OCI-LY3 (cell line): ENCODE results near the gene PRRC2C.

Experiments
- H2AFZ ChIP-seq: fragments of 200-600, 300-600 bp; shearing (Covaris generic); 2 replicates; pipeline ENCODE4 v1.6.0; 2014; ENCODE audit warnings: antibody characterized with exemption, low read depth, low read length
- H3K27ac ChIP-seq: fragments of 200-600, 300-600 bp; sonication (generic); 2 replicates; pipeline ENCODE4 v1.5.1; 2014; ENCODE audit warnings: mild to moderate bottlenecking, low read length, moderate library complexity, mixed read lengths
- H3K27me3 ChIP-seq: fragments of 200-600, 300-600 bp; sonication (generic); 2 replicates; pipeline ENCODE4 v1.6.1; 2014; ENCODE audit warnings: low read depth, low read length, mixed read lengths
- H3K36me3 ChIP-seq: fragments of 200-600, 300-600 bp; sonication (generic); replicated peaks from 2 replicates; pipeline ENCODE3; 2014; ENCODE audit warnings: low read depth, low read length, mixed read lengths
- H3K4me1 ChIP-seq: fragments of 300-600, 200-600 bp; sonication (generic); 2 replicates; pipeline ENCODE4 v1.6.1; 2014; ENCODE audit warnings: low read length, mixed read lengths
- H3K4me2 ChIP-seq: fragments of 200-600, 300-600 bp; sonication (generic); 2 replicates; pipeline ENCODE4 v1.6.1; 2014; ENCODE audit warnings: low read length, mixed read lengths
- H3K4me3 ChIP-seq: fragments of 300-600, 200-600 bp; sonication (generic); 2 replicates; pipeline ENCODE4 v1.5.1; 2014; ENCODE audit warnings: antibody characterized with exemption, mild to moderate bottlenecking, low read length, moderate library complexity
- H3K79me2 ChIP-seq: fragments of 300-600, 200-600 bp; shearing (Covaris generic); 2 replicates; pipeline ENCODE4 v1.6.1; 2014; ENCODE audit warnings: mild to moderate bottlenecking, low read length, mixed read lengths
- H3K9ac ChIP-seq: fragments of 300-600, 200-600 bp; shearing (Covaris generic); 2 replicates; pipeline ENCODE4 v1.6.0; 2014; ENCODE audit warnings: mild to moderate bottlenecking, low read length, moderate library complexity
- H3K9me3 ChIP-seq: fragments of 200-600, 300-600 bp; shearing (Covaris generic); 2 replicates; pipeline ENCODE4 v1.6.1; 2014; ENCODE audit warnings: low read length, mixed read lengths; ENCODE audit not compliant: insufficient read depth
- H4K20me1 ChIP-seq: fragments of 200-600, 300-600 bp; sonication (generic); 2 replicates; pipeline ENCODE4 v1.6.1; 2016; ENCODE audit warnings: low read length, mixed read lengths; ENCODE audit not compliant: insufficient read depth
- CTCF ChIP-seq: fragments of 200-600, 300-600 bp; sonication (generic); IDR thresholded peaks from 2 replicates; pipeline ENCODE4 v1.5.1; 2014; ENCODE audit warnings: antibody characterized with exemption, low read length, low read depth
- EZH2phosphoT487 ChIP-seq: fragments of 200-600 bp; shearing (Covaris generic); IDR thresholded peaks from 2 replicates; pipeline ENCODE4 v1.6.1; 2018; ENCODE audit warnings: antibody characterized with exemption, mixed run types, low read depth

The PRRC2C gene

GRCh38 chr1:171581766-171582165, 96.4 kb downstream of the PRRC2C start:
- H3K9ac ChIP-seq = no peak overlapping the region

GRCh38 chr1:171582589-171582988, 97.3 kb downstream of the PRRC2C start:
- Histone ChIP-seq H3K4me2 (no peak overlapping the region), H4K20me1 (no peaks in the 10 kb centered on the region), H2AFZ (no peak overlapping the region), H3K9me3 (no peaks in the 10 kb centered on the region), H3K36me3 (peaks cover 77% of the 10 kb centered on the region), H3K4me1 (no peaks in the 10 kb centered on the region), H3K27me3 (no peaks in the 10 kb centered on the region), H3K4me3 (no peak overlapping the region), H3K9ac (no peak overlapping the region), H3K27ac (no peak overlapping the region), H3K79me2 (no peaks in the 10 kb centered on the region; the same call in none of the 2 replicates)
- no peak for TF ChIP-seq EZH2phosphoT487
- no peak for TF ChIP-seq CTCF

More at GRCh38 chr1:171581766-171582165, 96.4 kb downstream of the PRRC2C start:
- Histone ChIP-seq H3K27me3 (no peaks in the 10 kb centered on the region), H3K79me2 (peaks cover 3% of the 10 kb centered on the region), H2AFZ (no peak overlapping the region), H3K36me3 (peaks cover 77% of the 10 kb centered on the region), H3K4me1 (no peaks in the 10 kb centered on the region), H3K27ac (no peak overlapping the region), H4K20me1 (no peaks in the 10 kb centered on the region), H3K4me2 (no peak overlapping the region), H3K4me3 (no peak overlapping the region), H3K9me3 (no peaks in the 10 kb centered on the region)
- TF ChIP-seq CTCF = no peak
- no peak for TF ChIP-seq EZH2phosphoT487

GRCh38 chr1:171583591-171584201, 98.4 kb downstream of the PRRC2C start:
- H3K36me3 ChIP-seq = peaks cover 76% of the 10 kb centered on the region
- no peak overlapping the region for H2AFZ ChIP-seq
- no peaks in the 10 kb centered on the region; the same call in 1 of the 2 replicates for H3K79me2 ChIP-seq
- no peak overlapping the region for H3K4me3 ChIP-seq
- H3K9ac ChIP-seq = no peak overlapping the region
- TF ChIP-seq CTCF = no peak
- no peak for TF ChIP-seq EZH2phosphoT487
- no peaks in the 10 kb centered on the region for H3K9me3 ChIP-seq
- no peak overlapping the region for H3K4me2 ChIP-seq
- H3K27ac ChIP-seq = no peak overlapping the region
- H4K20me1 ChIP-seq = no peaks in the 10 kb centered on the region
- H3K27me3 ChIP-seq = no peaks in the 10 kb centered on the region
- H3K4me1 ChIP-seq = peaks cover 7% of the 10 kb centered on the region

- no peaks in the 10 kb centered on the region for H3K9me3 ChIP-seq
- H3K79me2 ChIP-seq = peaks cover 6% of the 10 kb centered on the region; the same call in 1 of the 2 replicates
- TF ChIP-seq EZH2phosphoT487 = no peak
- no peak for TF ChIP-seq CTCF
- no peak overlapping the region for H3K27ac ChIP-seq
- no peak overlapping the region for H2AFZ ChIP-seq
- no peaks in the 10 kb centered on the region for H3K27me3 ChIP-seq
- H3K9ac ChIP-seq = no peak overlapping the region
- no peak overlapping the region for H3K4me3 ChIP-seq
- peaks cover 74% of the 10 kb centered on the region for H3K36me3 ChIP-seq
- H4K20me1 ChIP-seq = no peaks in the 10 kb centered on the region
- H3K4me1 ChIP-seq = peaks cover 24% of the 10 kb centered on the region
- no peak overlapping the region for H3K4me2 ChIP-seq
These were observed 100.4 kb downstream of the PRRC2C start for GRCh38 chr1:171585715-171586114.
